ENCODE data around the gene DNAJC5G. TPM values are rescaled to one million over a fixed set of nuclear protein-coding genes. Genes with fewer than 3 reads are reported as not detected.

Gene DNAJC5G
- total and polyA plus RNA-seq, 3 donors from 2014 or later, result 37.4 to 65.0 (median 57.9) TPM

GRCh38 chr2:27323596-27324285, 48.5 kb downstream of the DNAJC5G start:
- TF ChIP-seq POLR2A (IDR thresholded peaks at IDR 0.05), result no peak
- TF ChIP-seq CTCF (IDR thresholded peaks at IDR 0.05), result no peak
- H3K4me3 ChIP-seq, result peak overlapping the region; percentile 78 to 79
- intact Hi-C loops (cut with DNase I; ENCODE audit: low total_unique reads), result no loop called here

GRCh38 chr2:27324720-27325119, 49.5 kb downstream of the DNAJC5G start:
- H3K36me3 ChIP-seq (ENCODE audit: low read depth, missing control alignments), result no peaks in the 10 kb centered on the region
- no peak for DNase-seq
- H3K9me3 ChIP-seq, result no peaks in the 10 kb centered on the region
- H3K27ac ChIP-seq, result no peak overlapping the region
- no peak overlapping the region for H3K4me3 ChIP-seq
- TF ChIP-seq POLR2A (IDR thresholded peaks at IDR 0.05) (no peak), CTCF (IDR thresholded peaks at IDR 0.05) (no peak)
- H3K4me1 ChIP-seq, result peaks cover 16% of the 10 kb centered on the region
- H3K27me3 ChIP-seq, result no peaks in the 10 kb centered on the region
- intact Hi-C loops (cut with DNase I; ENCODE audit: low total_unique reads), result no loop called here
- 85 to 97% methylated on average over 5 of the region's 5 CpGs for WGBS, 2 donors

More at GRCh38 chr2:27323596-27324285, 48.5 kb downstream of the DNAJC5G start:
- Histone ChIP-seq H3K27ac (peak overlapping the region; percentile 76 to 93), H3K27me3 (no peaks in the 10 kb centered on the region), H3K4me1 (peaks cover 16% of the 10 kb centered on the region), H3K36me3 (ENCODE audit: low read depth, missing control alignments) (no peaks in the 10 kb centered on the region), H3K9me3 (no peaks in the 10 kb centered on the region)
- DNase-seq, result no peak
- 16 to 19% methylated on average over 5 of the region's 5 CpGs for WGBS, 2 donors

Other genes with a start within 250 kb of the DNAJC5G start
- 10 to 100 TPM; 64.8 to 73.9 TPM for gene TMEM214, start 242.5 kb upstream of the DNAJC5G start, total RNA-seq
- gene TMEM214, start 242.5 kb upstream of the DNAJC5G start, polyA plus RNA-seq (ENCODE audit: insufficient read depth, low read depth, low replicate concordance), result 81.9 TPM
- gene AGBL5, start 223.8 kb upstream of the DNAJC5G start, total RNA-seq, result 100 to 1,000 TPM; 227 to 294 TPM
- 784 TPM for gene AGBL5, start 223.8 kb upstream of the DNAJC5G start, polyA plus RNA-seq (ENCODE audit: insufficient read depth, low read depth, low replicate concordance)
- gene OST4, start 203.8 kb upstream of the DNAJC5G start, total RNA-seq, result 100 to 1,000 TPM; 220 to 262 TPM
- gene OST4, start 203.8 kb upstream of the DNAJC5G start, polyA plus RNA-seq (ENCODE audit: insufficient read depth, low read depth, low replicate concordance), result 297 TPM
- gene EMILIN1, start 196.8 kb upstream of the DNAJC5G start, total RNA-seq, result 10 to 100 TPM; 29.2 to 50.7 TPM
- 35.9 TPM for gene EMILIN1, start 196.8 kb upstream of the DNAJC5G start, polyA plus RNA-seq (ENCODE audit: insufficient read depth, low read depth, low replicate concordance)
- gene KHK, start 188.7 kb upstream of the DNAJC5G start, total RNA-seq, result 10 to 100 TPM in 1 of 2 donors, 1 to 10 TPM in 1; 5.3 to 13.4 TPM
- 11.5 TPM for gene KHK, start 188.7 kb upstream of the DNAJC5G start, polyA plus RNA-seq (ENCODE audit: insufficient read depth, low read depth, low replicate concordance)
- gene CGREF1, start 156.3 kb upstream of the DNAJC5G start, total RNA-seq, result 10 to 100 TPM in 1 of 2 donors, 1 to 10 TPM in 1; 6.6 to 11.1 TPM
- 7.4 TPM for gene CGREF1, start 156.3 kb upstream of the DNAJC5G start, polyA plus RNA-seq (ENCODE audit: insufficient read depth, low read depth, low replicate concordance)
- 10 to 100 TPM; 37.3 to 76.4 TPM for gene ABHD1, start 151.6 kb upstream of the DNAJC5G start, total RNA-seq
- gene ABHD1, start 151.6 kb upstream of the DNAJC5G start, polyA plus RNA-seq (ENCODE audit: insufficient read depth, low read depth, low replicate concordance), result 141 TPM
- 10 to 100 TPM; 82.0 to 84.0 TPM for gene PREB, start 140.8 kb upstream of the DNAJC5G start, total RNA-seq
- gene PREB, start 140.8 kb upstream of the DNAJC5G start, polyA plus RNA-seq (ENCODE audit: insufficient read depth, low read depth, low replicate concordance), result 62.4 TPM
- 10 to 100 TPM; 12.8 to 55.4 TPM for gene PRR30, start 136.0 kb upstream of the DNAJC5G start, total RNA-seq
- gene PRR30, start 136.0 kb upstream of the DNAJC5G start, polyA plus RNA-seq (ENCODE audit: insufficient read depth, low read depth, low replicate concordance), result 153 TPM
- gene TCF23, start 126.4 kb upstream of the DNAJC5G start, total RNA-seq, result 1 to 10 TPM; 5.5 to 6.7 TPM
- 6.6 TPM for gene TCF23, start 126.4 kb upstream of the DNAJC5G start, polyA plus RNA-seq (ENCODE audit: insufficient read depth, low read depth, low replicate concordance)
- 100 to 1,000 TPM; 263 to 295 TPM for gene ATRAID, start 63.4 kb upstream of the DNAJC5G start, total RNA-seq
- gene ATRAID, start 63.4 kb upstream of the DNAJC5G start, polyA plus RNA-seq (ENCODE audit: insufficient read depth, low read depth, low replicate concordance), result 323 TPM
- gene SLC5A6, start 63.2 kb upstream of the DNAJC5G start, total RNA-seq, result 10 to 100 TPM; 83.4 to 84.0 TPM
- gene SLC5A6, start 63.2 kb upstream of the DNAJC5G start, polyA plus RNA-seq (ENCODE audit: insufficient read depth, low read depth, low replicate concordance), result 83.9 TPM
- 10 to 100 TPM; 62.5 to 66.9 TPM for gene CAD, start 58.1 kb upstream of the DNAJC5G start, total RNA-seq
- 40.0 TPM for gene CAD, start 58.1 kb upstream of the DNAJC5G start, polyA plus RNA-seq (ENCODE audit: insufficient read depth, low read depth, low replicate concordance)
- 100 to 1,000 TPM; 130 to 160 TPM for gene SLC30A3, start 12.4 kb upstream of the DNAJC5G start, total RNA-seq
- gene SLC30A3, start 12.4 kb upstream of the DNAJC5G start, polyA plus RNA-seq (ENCODE audit: insufficient read depth, low read depth, low replicate concordance), result 111 TPM
- 10 to 100 TPM; 38.5 to 46.8 TPM for gene TRIM54, start 7.0 kb downstream of the DNAJC5G start, total RNA-seq
- 28.3 TPM for gene TRIM54, start 7.0 kb downstream of the DNAJC5G start, polyA plus RNA-seq (ENCODE audit: insufficient read depth, low read depth, low replicate concordance)
- 10 to 100 TPM; 16.2 to 18.8 TPM for gene UCN, start 33.0 kb downstream of the DNAJC5G start, total RNA-seq
- 0.75 TPM for gene UCN, start 33.0 kb downstream of the DNAJC5G start, polyA plus RNA-seq (ENCODE audit: insufficient read depth, low read depth, low replicate concordance)
- 10 to 100 TPM; 71.2 to 72.3 TPM for gene MPV17, start 47.7 kb downstream of the DNAJC5G start, total RNA-seq
- gene MPV17, start 47.7 kb downstream of the DNAJC5G start, polyA plus RNA-seq (ENCODE audit: insufficient read depth, low read depth, low replicate concordance), result 59.5 TPM
- gene GTF3C2, start 81.3 kb downstream of the DNAJC5G start, total RNA-seq, result 10 to 100 TPM; 72.6 to 91.3 TPM
- gene GTF3C2, start 81.3 kb downstream of the DNAJC5G start, polyA plus RNA-seq (ENCODE audit: insufficient read depth, low read depth, low replicate concordance), result 55.1 TPM
- 10 to 100 TPM; 59.4 to 67.7 TPM for gene EIF2B4, start 94.9 kb downstream of the DNAJC5G start, total RNA-seq
- 111 TPM for gene EIF2B4, start 94.9 kb downstream of the DNAJC5G start, polyA plus RNA-seq (ENCODE audit: insufficient read depth, low read depth, low replicate concordance)
- 100 to 1,000 TPM in 1 of 2 donors, 10 to 100 TPM in 1; 79.3 to 104 TPM for gene SNX17, start 95.2 kb downstream of the DNAJC5G start, total RNA-seq
- 96.5 TPM for gene SNX17, start 95.2 kb downstream of the DNAJC5G start, polyA plus RNA-seq (ENCODE audit: insufficient read depth, low read depth, low replicate concordance)
- 10 to 100 TPM; 26.7 to 39.4 TPM for gene ZNF513, start 105.3 kb downstream of the DNAJC5G start, total RNA-seq
- 39.8 TPM for gene ZNF513, start 105.3 kb downstream of the DNAJC5G start, polyA plus RNA-seq (ENCODE audit: insufficient read depth, low read depth, low replicate concordance)
- gene PPM1G, start 134.2 kb downstream of the DNAJC5G start, total RNA-seq, result 100 to 1,000 TPM; 163 to 245 TPM
- gene PPM1G, start 134.2 kb downstream of the DNAJC5G start, polyA plus RNA-seq (ENCODE audit: insufficient read depth, low read depth, low replicate concordance), result 569 TPM
- gene NRBP1, start 153.2 kb downstream of the DNAJC5G start, total RNA-seq, result 100 to 1,000 TPM; 112 to 139 TPM
- 191 TPM for gene NRBP1, start 153.2 kb downstream of the DNAJC5G start, polyA plus RNA-seq (ENCODE audit: insufficient read depth, low read depth, low replicate concordance)
- 1 to 10 TPM; 4.3 to 6.8 TPM for gene KRTCAP3, start 166.9 kb downstream of the DNAJC5G start, total RNA-seq
- 5.1 TPM for gene KRTCAP3, start 166.9 kb downstream of the DNAJC5G start, polyA plus RNA-seq (ENCODE audit: insufficient read depth, low read depth, low replicate concordance)
- 100 to 1,000 TPM in 1 of 2 donors, 10 to 100 TPM in 1; 76.4 to 133 TPM for gene IFT172, start 214.3 kb downstream of the DNAJC5G start, total RNA-seq
- gene IFT172, start 214.3 kb downstream of the DNAJC5G start, polyA plus RNA-seq (ENCODE audit: insufficient read depth, low read depth, low replicate concordance), result 151 TPM
- 10 to 100 TPM; 23.5 to 39.2 TPM for gene FNDC4, start 219.8 kb downstream of the DNAJC5G start, total RNA-seq
- 35.9 TPM for gene FNDC4, start 219.8 kb downstream of the DNAJC5G start, polyA plus RNA-seq (ENCODE audit: insufficient read depth, low read depth, low replicate concordance)
- 1 to 10 TPM; 2.3 to 3.3 TPM for gene GCKR, start 221.4 kb downstream of the DNAJC5G start, total RNA-seq
- gene GCKR, start 221.4 kb downstream of the DNAJC5G start, polyA plus RNA-seq (ENCODE audit: insufficient read depth, low read depth, low replicate concordance), result 4.9 TPM